PC-9 (cell line): Measurements from ENCODE around the gene OPRM1. TPM values are rescaled to one million over a fixed set of nuclear protein-coding genes. Genes with fewer than 3 reads are reported as not detected.

Experiments used
- BruUV-seq: library from RNA; stranded (reverse); fragments of 400-500 nt; replicated peaks from 2 replicates; lab custom pipeline; 2021; lab: Mats Ljungman, UMichigan
- CTCF ChIA-PET: fragments of 300-600 bp; sonication (Branson Sonifier 250); formaldehyde crosslinking; loops from one replicate; lab custom pipeline; 2022; ENCODE audit warnings: antibody characterized with exemption; lab: Charles Lee
- POLR2A ChIA-PET: fragments of 300-600 bp; sonication (Branson Sonifier 250); formaldehyde crosslinking; loops from one replicate; lab custom pipeline; 2022; ENCODE audit warnings: antibody characterized with exemption; ENCODE audit not compliant: unreplicated experiment; lab: Charles Lee
- DNase-seq, 2 experiments: peaks; one replicate each; pipeline versions ENCODE4 v3.0.0 to v3.0.0-alpha.2; 2015 to 2022; ENCODE audit warnings: mixed read lengths in 1 of 2
- H2AFZ ChIP-seq: fragments of 200-600 bp; sonication (generic); 2 replicates; pipeline ENCODE4 v1.8.1; 2017; ENCODE audit warnings: antibody characterized with exemption
- H3F3A ChIP-seq: fragments of 200-600 bp; sonication (generic); 2 replicates; pipeline ENCODE4 v1.8.1; 2017; ENCODE audit warnings: antibody characterized with exemption, mild to moderate bottlenecking, low read depth; ENCODE audit not compliant: insufficient read depth
- H3K27ac ChIP-seq: fragments of 200-600 bp; sonication (generic); 2 replicates; pipeline ENCODE4 v1.6.1; 2016; ENCODE audit warnings: mixed run types
- H3K27me3 ChIP-seq: fragments of 200-600 bp; sonication (generic); 2 replicates; pipeline ENCODE4 v1.6.1; 2016; ENCODE audit warnings: low read depth, mixed run types; ENCODE audit not compliant: insufficient read depth
- H3K36me3 ChIP-seq: fragments of 200-600 bp; sonication (generic); 2 replicates; pipeline ENCODE4 v1.6.1; 2016; ENCODE audit warnings: low read depth, mixed run types
- H3K4me1 ChIP-seq: fragments of 200-600 bp; sonication (generic); replicated peaks from 2 replicates; pipeline ENCODE4 v1.6.1; 2016; ENCODE audit warnings: mixed run types; ENCODE audit not compliant: insufficient read depth
- H3K4me2 ChIP-seq: fragments of 200-600 bp; sonication (generic); 2 replicates; pipeline ENCODE4 v1.6.1; 2017; ENCODE audit warnings: mixed run types
- H3K4me3 ChIP-seq: fragments of 200-600 bp; sonication (generic); 2 replicates; pipeline ENCODE4 v1.6.1; 2016; ENCODE audit warnings: mixed run types
- H3K79me2 ChIP-seq: fragments of 200-600 bp; sonication (generic); 2 replicates; pipeline ENCODE4 v1.6.1; 2017; ENCODE audit warnings: low read depth, mixed run types
- H3K9me2 ChIP-seq: fragments of 200-600 bp; sonication (generic); 2 replicates; pipeline ENCODE4 v1.8.1; 2017; ENCODE audit warnings: mild to moderate bottlenecking; ENCODE audit not compliant: insufficient read depth
- H3K9me3 ChIP-seq: fragments of 200-600 bp; sonication (generic); 2 replicates; pipeline ENCODE4 v1.8.1; 2016; ENCODE audit warnings: low read depth; ENCODE audit not compliant: insufficient read depth
- H4K20me1 ChIP-seq: fragments of 200-600 bp; sonication (generic); 2 replicates; pipeline ENCODE4 v1.8.1; 2017; ENCODE audit not compliant: insufficient read depth
- EZH2 ChIP-seq: fragments of 200-600 bp; sonication (generic); IDR thresholded peaks from 2 replicates; pipeline ENCODE4 v1.8.0; 2017; ENCODE audit warnings: antibody characterized with exemption, low read depth
- intact Hi-C: fragments of 100-400 bp; cut with micrococcal nuclease; formaldehyde crosslinking; loops from one replicate; pipeline ENCODE4 v1.10.0; 2022; ENCODE audit not compliant: unreplicated experiment
- total RNA-seq: library from RNA; stranded (reverse); gene quantifications from 2 replicates; pipeline ENCODE4 v1.2.3, GENCODE V29; 2021
- TF ChIP-seq, protein P1 (sequence below): fragments of 200-600 bp; sonication (generic); conservative IDR thresholded peaks from 2 replicates; pipeline ENCODE4 v1.6.1; 2017; ENCODE audit warnings: mixed run types, antibody characterized with exemption, mild to moderate bottlenecking, moderate library complexity

The OPRM1 gene
- total RNA-seq, 1 experiment from 2014 or later = not detected

DNA sequence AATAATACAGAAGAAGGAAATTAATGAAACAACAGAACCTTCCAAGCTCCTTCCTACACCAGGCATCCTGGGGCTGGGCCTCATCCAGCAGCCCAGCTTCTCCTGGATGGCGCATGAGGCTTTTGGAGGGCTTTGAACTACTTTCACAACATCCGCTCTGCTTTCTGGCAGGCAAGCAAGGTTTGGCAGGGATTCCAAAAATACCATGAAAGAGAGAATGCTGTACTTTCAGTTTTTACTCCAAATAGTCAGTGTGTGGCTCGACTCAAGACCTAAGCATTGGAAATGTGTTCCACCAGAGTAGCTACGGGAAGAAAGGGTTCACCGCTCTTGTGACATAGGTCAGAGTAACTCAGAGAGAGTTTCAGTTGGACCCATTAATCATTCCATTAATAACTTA lies 125.4 kb downstream of the OPRM1 start:
- H3K27me3 ChIP-seq = no peaks in the 10 kb centered on the region
- H3K4me3 ChIP-seq = no peak overlapping the region
- H3K36me3 ChIP-seq = no peaks in the 10 kb centered on the region
- no peaks in the 10 kb centered on the region for H4K20me1 ChIP-seq
- H3K4me1 ChIP-seq = no peaks in the 10 kb centered on the region
- no peaks in the 10 kb centered on the region for H3K9me2 ChIP-seq
- DNase-seq = no peak
- CTCF ChIA-PET = no interaction called here
- H2AFZ ChIP-seq = no peak overlapping the region
- POLR2A ChIA-PET = no interaction called here
- BruUV-seq = no TSS peak
- H3F3A ChIP-seq = no peaks in the 10 kb centered on the region
- no peak overlapping the region for H3K4me2 ChIP-seq
- H3K27ac ChIP-seq = no peak overlapping the region
- no peaks in the 10 kb centered on the region for H3K79me2 ChIP-seq
- no peaks in the 10 kb centered on the region for H3K9me3 ChIP-seq
- intact Hi-C loops = no loop called here
- TF ChIP-seq, protein P1, sequence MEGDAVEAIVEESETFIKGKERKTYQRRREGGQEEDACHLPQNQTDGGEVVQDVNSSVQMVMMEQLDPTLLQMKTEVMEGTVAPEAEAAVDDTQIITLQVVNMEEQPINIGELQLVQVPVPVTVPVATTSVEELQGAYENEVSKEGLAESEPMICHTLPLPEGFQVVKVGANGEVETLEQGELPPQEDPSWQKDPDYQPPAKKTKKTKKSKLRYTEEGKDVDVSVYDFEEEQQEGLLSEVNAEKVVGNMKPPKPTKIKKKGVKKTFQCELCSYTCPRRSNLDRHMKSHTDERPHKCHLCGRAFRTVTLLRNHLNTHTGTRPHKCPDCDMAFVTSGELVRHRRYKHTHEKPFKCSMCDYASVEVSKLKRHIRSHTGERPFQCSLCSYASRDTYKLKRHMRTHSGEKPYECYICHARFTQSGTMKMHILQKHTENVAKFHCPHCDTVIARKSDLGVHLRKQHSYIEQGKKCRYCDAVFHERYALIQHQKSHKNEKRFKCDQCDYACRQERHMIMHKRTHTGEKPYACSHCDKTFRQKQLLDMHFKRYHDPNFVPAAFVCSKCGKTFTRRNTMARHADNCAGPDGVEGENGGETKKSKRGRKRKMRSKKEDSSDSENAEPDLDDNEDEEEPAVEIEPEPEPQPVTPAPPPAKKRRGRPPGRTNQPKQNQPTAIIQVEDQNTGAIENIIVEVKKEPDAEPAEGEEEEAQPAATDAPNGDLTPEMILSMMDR = no peak
- no peak for TF ChIP-seq EZH2

- Histone ChIP-seq H3K27me3 (no peaks in the 10 kb centered on the region), H4K20me1 (no peaks in the 10 kb centered on the region), H3K4me2 (no peak overlapping the region), H3K4me3 (no peak overlapping the region), H3K27ac (no peak overlapping the region), H3F3A (no peaks in the 10 kb centered on the region), H3K36me3 (no peaks in the 10 kb centered on the region), H2AFZ (no peak overlapping the region), H3K79me2 (no peaks in the 10 kb centered on the region), H3K9me3 (no peaks in the 10 kb centered on the region), H3K4me1 (no peaks in the 10 kb centered on the region), H3K9me2 (no peaks in the 10 kb centered on the region)
- intact Hi-C loops = no loop called here
- no peak for DNase-seq
- no TSS peak for BruUV-seq
- TF ChIP-seq EZH2 = no peak
- TF ChIP-seq, protein P1 = no peak
- CTCF ChIA-PET = no interaction called here
- POLR2A ChIA-PET = no interaction called here
These were observed 126.4 kb downstream of the OPRM1 start for GRCh38 chr6:154165478-154165877.

DNA sequence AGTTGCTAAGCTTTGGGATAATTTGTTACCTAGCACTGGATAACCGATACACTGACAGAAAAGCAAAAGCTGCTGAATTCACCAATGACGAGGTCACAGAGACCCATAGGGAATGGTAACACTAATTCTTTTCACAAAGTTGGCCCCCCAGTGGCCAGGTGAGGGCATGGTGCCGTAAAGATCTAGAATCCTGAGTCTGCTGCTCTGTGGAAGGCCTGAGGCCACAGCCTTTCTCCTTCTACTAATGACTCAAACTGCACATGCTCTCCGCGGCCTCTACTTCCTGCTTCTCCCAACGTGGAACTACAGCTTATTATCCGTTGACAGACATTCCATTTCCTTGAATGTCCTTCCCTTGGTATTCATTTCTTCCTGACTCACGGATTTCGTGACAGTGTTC lies 127.1 kb downstream of the OPRM1 start:
- POLR2A ChIA-PET = no interaction called here
- TF ChIP-seq, protein P1 = no peak
- no peak for TF ChIP-seq EZH2

More for the DNA sequence above, 127.1 kb downstream of the OPRM1 start:
- Histone ChIP-seq H3K27me3 (no peaks in the 10 kb centered on the region), H3K9me3 (no peaks in the 10 kb centered on the region), H3K4me1 (no peaks in the 10 kb centered on the region), H3K4me3 (no peak overlapping the region), H3K36me3 (no peaks in the 10 kb centered on the region), H3F3A (no peaks in the 10 kb centered on the region), H4K20me1 (no peaks in the 10 kb centered on the region), H3K9me2 (no peaks in the 10 kb centered on the region), H3K4me2 (no peak overlapping the region), H2AFZ (no peak overlapping the region), H3K27ac (no peak overlapping the region), H3K79me2 (no peaks in the 10 kb centered on the region)
- CTCF ChIA-PET = no interaction called here
- DNase-seq = no peak
- intact Hi-C loops = no loop called here
- no TSS peak for BruUV-seq
